OCI-LY1 (cell line): ENCODE measurements around the gene SORCS3.

Experiments
- H2AFZ ChIP-seq: fragments of 200-600 bp; sonication (generic), shearing (Covaris generic); 2 replicates; pipeline ENCODE4 v1.6.0; 2014; ENCODE audit warnings: antibody characterized with exemption, mild to moderate bottlenecking, low read length
- H3F3A ChIP-seq: fragments of 200-600 bp; sonication (generic), shearing (Covaris generic); 2 replicates; pipeline ENCODE4 v1.6.0; 2014; ENCODE audit warnings: mild to moderate bottlenecking, antibody characterized with exemption, low read length, moderate library complexity; ENCODE audit not compliant: insufficient read depth
- H3K27ac ChIP-seq: fragments of 200-600 bp; sonication (generic); 2 replicates; pipeline ENCODE4 v1.5.1; 2014; ENCODE audit warnings: low read length, mixed run types, mild to moderate bottlenecking, low read depth; ENCODE audit not compliant: poor library complexity, severe bottlenecking
- H3K27me3 ChIP-seq: fragments of 200-600 bp; sonication (generic); 2 replicates; pipeline ENCODE4 v1.6.0; 2014; ENCODE audit warnings: antibody characterized with exemption, mild to moderate bottlenecking, low read length, moderate library complexity; ENCODE audit not compliant: insufficient read depth
- H3K36me3 ChIP-seq: fragments of 200-600 bp; sonication (generic); 2 replicates; pipeline ENCODE4 v1.6.1; 2014; ENCODE audit warnings: mild to moderate bottlenecking, antibody characterized with exemption, low read length, moderate library complexity, mixed read lengths; ENCODE audit not compliant: insufficient read depth
- H3K4me1 ChIP-seq: fragments of 200-600 bp; sonication (generic); 2 replicates; pipeline ENCODE4 v1.5.1; 2014; ENCODE audit warnings: mild to moderate bottlenecking, low read length, moderate library complexity; ENCODE audit not compliant: insufficient read depth, severe bottlenecking
- H3K4me2 ChIP-seq: fragments of 200-600 bp; sonication (generic), shearing (Covaris generic); 2 replicates; pipeline ENCODE4 v1.6.1; 2014; ENCODE audit warnings: low read length
- H3K4me3 ChIP-seq: fragments of 200-600 bp; sonication (generic); 2 replicates; pipeline ENCODE4 v1.5.1; 2014; ENCODE audit warnings: low read length, low read depth, mild to moderate bottlenecking, mixed read lengths; ENCODE audit not compliant: poor library complexity, severe bottlenecking
- H3K79me2 ChIP-seq: fragments of 200-600 bp; shearing (Covaris generic); 2 replicates; pipeline ENCODE4 v1.6.1; 2016; ENCODE audit warnings: mixed run types, low read length, mixed read lengths; ENCODE audit not compliant: insufficient read depth
- H3K9ac ChIP-seq: fragments of 200-600 bp; sonication (generic), shearing (Covaris generic); 2 replicates; pipeline ENCODE4 v1.6.1; 2014; ENCODE audit warnings: mild to moderate bottlenecking, low read length, mixed read lengths
- H3K9me2 ChIP-seq: fragments of 200-600 bp; sonication (generic), shearing (Covaris generic); 2 replicates; pipeline ENCODE4 v1.6.1; 2014; ENCODE audit warnings: low read depth, mild to moderate bottlenecking, low read length, mixed read lengths
- H3K9me3 ChIP-seq: fragments of 200-600 bp; shearing (Covaris generic); 2 replicates; pipeline ENCODE4 v1.6.1; 2014; ENCODE audit warnings: low read length, mixed read lengths
- H4K20me1 ChIP-seq: fragments of 200-600 bp; sonication (generic), shearing (Covaris generic); 2 replicates; pipeline ENCODE4 v1.6.0; 2016; ENCODE audit warnings: mild to moderate bottlenecking, low read length; ENCODE audit not compliant: insufficient read depth
- CTCF ChIP-seq: fragments of 200-600 bp; sonication (generic), shearing (Covaris generic); IDR thresholded peaks from 2 replicates; pipeline ENCODE4 v1.5.1; 2017; ENCODE audit warnings: mild to moderate bottlenecking, antibody characterized with exemption, low read length, moderate library complexity, mixed read lengths
- EZH2 ChIP-seq: fragments of 200-600 bp; sonication (generic), shearing (Covaris generic); IDR thresholded peaks from 2 replicates; pipeline ENCODE4 v1.8.0; 2017; ENCODE audit warnings: borderline replicate concordance, mixed run types, mild to moderate bottlenecking, antibody characterized with exemption, low read length, moderate library complexity, mixed read lengths

SORCS3 gene

GRCh38 chr10:104899779-104900178 is 258.7 kb downstream of the SORCS3 start:
- no peak overlapping the region for H3K27ac ChIP-seq
- TF ChIP-seq CTCF (no peak), EZH2 (no peak)

GRCh38 chr10:104903433-104903832 is 262.3 kb downstream of the SORCS3 start:
- H3K4me3 ChIP-seq = no peak overlapping the region
- H3K9ac ChIP-seq = no peak overlapping the region
- H3K4me1 ChIP-seq = no peaks in the 10 kb centered on the region
- H3K79me2 ChIP-seq = no peaks in the 10 kb centered on the region
- H3K27ac ChIP-seq = no peak overlapping the region
- no peak overlapping the region for H3K4me2 ChIP-seq
- no peak overlapping the region for H2AFZ ChIP-seq
- H3K36me3 ChIP-seq = no peaks in the 10 kb centered on the region
- TF ChIP-seq EZH2 (no peak), CTCF (no peak)
- no peaks in the 10 kb centered on the region for H4K20me1 ChIP-seq
- H3K27me3 ChIP-seq = no peaks in the 10 kb centered on the region
- H3F3A ChIP-seq = no peaks in the 10 kb centered on the region
- H3K9me3 ChIP-seq = no peaks in the 10 kb centered on the region
- H3K9me2 ChIP-seq = no peaks in the 10 kb centered on the region

More at GRCh38 chr10:104899779-104900178, 258.7 kb downstream of the SORCS3 start:
- Histone ChIP-seq H3K79me2 (no peaks in the 10 kb centered on the region), H3K27me3 (no peaks in the 10 kb centered on the region), H4K20me1 (no peaks in the 10 kb centered on the region), H3K36me3 (no peaks in the 10 kb centered on the region), H2AFZ (no peak overlapping the region), H3F3A (no peaks in the 10 kb centered on the region), H3K9ac (no peak overlapping the region), H3K9me2 (no peaks in the 10 kb centered on the region), H3K4me2 (no peak overlapping the region), H3K4me3 (no peak overlapping the region), H3K4me1 (no peaks in the 10 kb centered on the region), H3K9me3 (no peaks in the 10 kb centered on the region)

GRCh38 chr10:104904753-104905323 is 263.7 kb downstream of the SORCS3 start:
- Histone ChIP-seq H3F3A (no peaks in the 10 kb centered on the region), H3K79me2 (no peaks in the 10 kb centered on the region), H3K9me2 (no peaks in the 10 kb centered on the region), H3K27ac (no peak overlapping the region), H3K27me3 (no peaks in the 10 kb centered on the region), H3K36me3 (no peaks in the 10 kb centered on the region), H3K4me2 (no peak overlapping the region), H3K4me1 (no peaks in the 10 kb centered on the region), H3K9ac (no peak overlapping the region), H2AFZ (no peak overlapping the region), H3K4me3 (no peak overlapping the region), H3K9me3 (no peaks in the 10 kb centered on the region), H4K20me1 (no peaks in the 10 kb centered on the region)
- no peak for TF ChIP-seq EZH2
- TF ChIP-seq CTCF = no peak
